Kidney capillary endothelial cell (primary cell): ENCODE measurements around the gene RNF144B.
"Not testable (repeated sequence)": the region's sequence is repeated elsewhere in the genome, so short reads cannot be mapped to it uniquely, and the experiment has no call there.

Source experiments
- DNase-seq: peaks from one replicate; pipeline ENCODE4 v3.0.0-alpha.2; 2018; ENCODE audit warnings: low spot score

Gene RNF144B

DNA sequence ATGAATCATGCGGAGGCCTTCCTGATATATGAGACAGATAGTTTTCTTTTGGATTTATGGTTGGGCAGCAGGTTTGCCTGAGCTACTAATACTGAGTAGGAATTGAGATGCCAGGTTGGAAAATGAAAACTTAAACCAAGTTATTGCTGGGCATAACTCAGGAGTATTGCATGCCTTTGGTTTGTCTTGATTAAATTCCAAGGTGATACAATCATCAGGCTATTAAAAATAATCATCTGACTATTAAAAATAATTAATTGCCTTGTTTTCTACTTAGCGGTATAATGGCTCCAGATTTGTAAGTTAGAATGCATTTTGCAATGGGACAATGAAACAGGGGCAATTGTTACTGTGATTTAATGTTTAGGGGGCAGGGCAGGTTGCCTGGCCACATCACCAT, 15.5 kb upstream of the RNF144B start:
- no peak for DNase-seq

DNA sequence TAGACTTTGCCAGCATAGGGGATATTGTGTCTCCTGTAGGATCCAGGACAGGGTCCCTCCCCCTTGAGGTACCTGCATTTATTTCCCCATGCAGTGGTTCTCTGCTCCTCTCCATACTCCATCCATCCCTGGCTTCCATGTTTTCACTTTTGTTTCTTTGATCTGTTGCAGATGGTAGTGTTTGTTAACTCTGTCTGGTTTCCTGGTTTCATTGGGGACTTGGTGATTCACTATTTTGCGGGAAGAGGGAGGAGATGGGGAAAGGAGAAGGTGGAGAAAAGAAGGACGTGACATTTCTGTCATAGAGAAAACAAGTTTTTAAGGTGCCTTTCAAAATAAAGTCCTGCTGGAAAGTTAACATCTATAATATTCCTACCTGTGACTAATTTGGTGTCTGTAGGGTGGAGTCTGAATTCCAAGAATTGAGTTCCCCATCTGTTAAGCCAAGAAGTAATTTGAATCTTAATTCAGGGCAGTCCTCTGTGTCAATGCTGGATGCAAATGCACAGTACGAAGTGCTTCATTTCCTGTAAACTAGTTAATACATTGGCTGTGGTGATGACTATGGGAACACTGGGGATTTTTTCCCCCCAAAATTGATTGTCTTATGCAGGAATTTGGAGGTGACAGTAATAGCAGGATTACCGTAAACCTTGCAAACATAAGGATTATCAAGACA, 6.9 kb upstream of the RNF144B start:
- DNase-seq: no peak

DNA sequence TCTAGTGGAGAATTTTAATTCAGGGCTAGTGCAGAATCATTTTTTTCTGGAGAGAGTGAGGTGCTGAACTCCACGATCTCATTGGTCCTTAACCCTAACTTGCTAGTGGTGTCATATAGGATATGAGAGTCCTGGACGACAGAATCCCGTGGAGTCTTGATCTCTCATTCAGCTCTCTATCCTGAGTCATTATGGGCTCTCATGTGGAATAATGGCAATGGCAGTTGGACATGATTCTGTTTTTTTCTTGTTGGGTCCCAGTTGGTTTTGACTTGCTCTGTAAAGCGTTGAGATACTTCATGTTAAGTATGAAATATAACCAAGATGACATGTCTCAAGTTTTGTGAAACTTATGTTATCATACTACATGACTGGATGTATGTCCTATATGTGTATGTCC, 6.3 kb upstream of the RNF144B start:
- DNase-seq: no peak

DNA sequence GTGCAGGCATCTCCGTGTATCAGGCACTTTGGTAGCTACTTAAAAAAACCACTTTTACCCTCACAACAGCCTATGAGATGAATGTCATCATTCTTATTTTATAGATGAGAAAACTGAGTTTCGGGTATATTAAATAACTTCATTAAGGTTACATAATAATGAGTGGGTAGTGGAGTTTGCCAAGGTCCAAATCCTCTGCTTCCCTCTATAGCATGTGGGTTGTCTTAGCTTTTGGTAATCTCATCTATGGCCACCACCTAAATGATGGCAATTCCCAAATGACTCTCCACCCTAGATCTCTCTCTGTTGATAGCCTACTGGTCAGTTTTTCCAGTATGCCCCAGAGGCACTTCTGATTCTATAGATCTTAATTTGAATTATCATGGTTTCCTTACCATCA, 3.7 kb upstream of the RNF144B start:
- no peak for DNase-seq

GRCh38 chr6:18384621-18385020, 2.5 kb upstream of the RNF144B start:
- DNase-seq: no peak

- DNase-seq: no peak
Observed at GRCh38 chr6:18386298-18386976, 713 bp upstream of the RNF144B start.

DNA sequence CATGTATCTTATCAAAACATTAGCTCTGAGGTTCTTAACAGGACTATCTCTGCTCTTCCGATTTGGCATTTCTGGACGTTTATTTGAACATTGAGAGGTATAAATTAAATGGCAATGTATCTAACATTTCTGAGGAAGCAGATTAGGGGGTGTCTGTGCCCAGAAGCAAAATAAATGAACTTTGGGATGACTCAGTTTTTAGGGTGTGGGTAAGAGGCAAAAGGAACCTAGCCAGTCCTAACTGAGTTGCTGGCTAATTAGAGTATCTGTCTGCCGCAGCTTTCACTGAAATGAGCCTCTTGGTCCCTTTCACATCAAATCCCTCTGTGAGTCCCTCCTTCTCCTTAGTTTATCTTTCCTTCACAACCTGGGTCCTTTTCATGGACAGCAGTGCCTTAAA, 1.1 kb downstream of the RNF144B start:
- DNase-seq: no peak

DNA sequence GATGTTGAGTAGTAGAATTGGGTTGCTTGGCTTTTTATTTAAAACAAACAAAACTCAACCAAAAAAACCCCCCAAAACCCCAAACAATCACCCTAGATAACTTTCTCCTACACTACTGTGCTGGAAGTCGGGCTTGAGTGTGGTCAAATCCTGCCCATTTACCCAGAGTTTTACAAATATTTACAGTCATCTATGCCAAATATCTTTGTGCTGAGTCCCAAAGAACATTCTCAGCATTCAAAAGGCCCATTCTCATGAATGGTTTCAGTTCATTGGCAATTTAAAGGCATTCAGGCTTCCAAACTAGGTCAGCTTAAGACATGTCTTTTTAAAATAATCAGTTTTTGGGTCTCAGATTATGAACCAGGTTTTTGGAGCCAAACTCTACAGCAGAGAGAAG, 1.8 kb downstream of the RNF144B start:
- DNase-seq: no peak

- DNase-seq: no peak
Observed at GRCh38 chr6:18389479-18389878, 2.3 kb downstream of the RNF144B start.

DNA sequence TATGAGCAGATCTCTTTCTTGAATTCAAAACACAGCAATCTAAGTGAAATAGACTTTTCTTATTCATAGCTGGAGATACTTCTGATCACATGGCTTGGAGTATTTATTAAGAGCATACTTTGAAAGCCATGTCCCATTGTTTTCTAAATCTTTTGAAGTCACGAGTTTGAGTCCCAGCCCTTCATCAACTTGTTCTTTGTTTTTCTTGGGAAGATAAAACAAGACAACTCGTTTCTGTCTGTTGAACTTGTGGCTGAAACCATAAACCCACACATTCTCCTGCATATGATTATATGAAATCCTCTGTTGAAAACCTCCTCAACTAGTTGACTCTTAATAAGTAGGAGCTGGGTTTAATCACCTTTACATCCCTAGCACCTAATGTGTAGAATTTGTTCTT, 3.3 kb downstream of the RNF144B start:
- DNase-seq: no peak

DNA sequence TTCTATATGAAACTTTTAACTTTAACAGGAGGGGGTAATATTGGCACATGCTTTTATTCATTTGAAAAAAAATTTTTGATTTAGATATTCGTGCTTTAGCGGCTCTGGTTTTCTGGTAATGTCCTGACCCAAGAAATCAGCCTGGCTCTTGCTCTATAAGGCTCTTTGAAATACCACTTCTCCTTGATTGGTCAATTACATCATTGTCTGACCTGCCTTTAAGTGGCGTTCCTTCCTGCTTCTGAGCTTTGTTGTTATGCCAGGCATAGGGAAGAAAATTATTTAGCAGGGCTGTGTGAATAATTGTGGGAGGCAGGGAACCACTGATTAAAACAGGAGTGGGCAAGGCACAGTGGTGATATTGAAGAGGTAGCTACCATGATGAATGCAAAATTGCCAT, 3.9 kb downstream of the RNF144B start:
- no peak for DNase-seq

DNA sequence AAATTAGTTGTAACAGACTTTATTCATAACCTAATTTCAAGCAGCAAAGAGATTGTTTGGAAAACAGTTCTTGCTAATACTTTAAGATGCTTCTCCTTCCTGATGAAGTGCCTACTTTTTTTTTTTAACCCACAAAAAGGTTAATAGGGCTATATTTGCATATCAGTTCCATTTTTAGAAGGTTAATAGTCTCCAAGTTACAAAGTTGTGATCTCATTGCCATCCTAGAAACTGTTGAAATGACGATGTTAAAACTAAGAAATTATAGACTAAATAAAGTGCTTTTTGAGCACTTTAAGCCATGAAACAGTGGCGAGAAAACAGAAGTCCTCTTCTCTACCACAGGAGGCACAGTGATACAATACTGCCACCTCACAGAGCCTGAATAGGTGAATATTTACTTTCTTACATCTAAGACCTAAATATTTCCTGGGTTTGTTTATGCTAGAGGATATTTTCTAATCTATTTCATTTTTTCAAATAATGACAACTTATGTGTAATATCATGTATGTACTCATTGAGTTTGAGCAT, 5.3 kb downstream of the RNF144B start:
- no peak for DNase-seq

- no peak for DNase-seq
Observed at GRCh38 chr6:18393698-18394097, 6.5 kb downstream of the RNF144B start.

DNA sequence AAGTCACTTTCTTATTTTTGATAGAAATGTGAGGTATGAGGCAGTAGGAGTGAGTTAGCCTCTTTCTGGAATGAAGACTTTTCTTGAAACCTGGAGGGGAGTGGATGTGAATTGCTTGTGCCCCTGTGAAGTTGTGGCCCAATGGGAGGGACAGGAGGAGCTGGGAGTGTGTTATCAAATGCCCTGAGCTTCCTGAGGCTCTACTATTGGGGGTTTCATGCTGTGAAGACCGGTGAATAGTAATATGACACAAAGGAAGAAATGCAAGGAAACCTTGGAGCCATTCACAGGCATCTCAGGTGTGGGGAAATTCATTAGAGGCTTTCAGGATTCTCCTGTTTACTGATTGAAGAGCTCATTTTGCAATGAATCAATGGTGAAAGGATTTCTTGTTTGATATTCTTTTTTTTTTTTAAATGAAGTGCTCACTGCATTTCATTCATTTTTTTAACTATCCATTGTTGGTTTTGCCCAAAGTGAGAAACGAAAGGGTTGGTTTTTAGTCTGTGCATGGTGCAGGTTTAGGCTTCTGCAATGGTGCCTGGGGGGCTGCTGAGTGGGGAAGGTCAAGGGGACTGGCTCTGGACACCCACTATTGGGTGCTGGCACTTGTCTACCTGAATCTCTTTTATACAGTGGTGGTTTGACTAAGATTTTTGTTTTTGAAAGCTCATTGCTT, 8.2 kb downstream of the RNF144B start:
- DNase-seq: no peak

DNA sequence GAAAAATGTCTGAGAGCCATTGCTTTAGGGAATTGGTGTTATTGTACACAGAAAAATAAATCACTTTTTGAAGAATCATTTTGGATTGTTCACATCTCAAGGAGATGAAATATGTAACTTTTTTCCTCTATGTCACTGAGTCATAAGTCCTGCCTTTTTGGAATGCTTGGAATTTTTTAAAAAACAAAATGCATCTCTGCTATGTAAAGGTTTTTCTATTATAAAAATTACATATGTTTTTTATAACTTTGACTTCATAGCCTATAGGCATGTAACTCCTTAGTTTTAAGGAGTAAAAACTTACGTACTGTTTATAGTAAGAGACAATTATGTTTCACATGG, 8.7 kb downstream of the RNF144B start:
- DNase-seq: no peak

GRCh38 chr6:18397701-18398100, 10.6 kb downstream of the RNF144B start:
- DNase-seq: no peak

DNA sequence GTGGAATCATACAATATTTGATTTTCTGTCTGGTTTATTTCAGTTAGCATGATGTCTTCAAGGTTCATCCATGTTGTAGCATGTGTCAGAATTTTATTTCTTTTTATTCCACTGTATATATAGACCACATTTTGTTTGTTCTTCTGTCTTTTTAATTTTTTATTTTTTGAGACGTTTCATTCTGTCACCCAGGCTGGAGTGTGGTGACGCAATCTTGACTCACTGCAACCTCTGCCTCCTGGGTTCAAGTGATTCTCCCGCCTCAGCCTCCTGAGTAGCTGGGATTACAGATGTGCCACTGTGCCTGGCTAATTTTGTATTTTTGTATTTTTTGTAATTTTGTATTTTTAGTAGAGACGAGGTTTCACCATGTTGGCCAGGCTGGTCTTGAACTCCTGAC, 11.1 kb downstream of the RNF144B start:
- not testable (repeated sequence) for DNase-seq

- peak; percentile 89 for DNase-seq
Observed at GRCh38 chr6:18400831-18401446, 13.8 kb downstream of the RNF144B start.

GRCh38 chr6:18404965-18405364, 17.8 kb downstream of the RNF144B start:
- DNase-seq: not testable (repeated sequence)

DNA sequence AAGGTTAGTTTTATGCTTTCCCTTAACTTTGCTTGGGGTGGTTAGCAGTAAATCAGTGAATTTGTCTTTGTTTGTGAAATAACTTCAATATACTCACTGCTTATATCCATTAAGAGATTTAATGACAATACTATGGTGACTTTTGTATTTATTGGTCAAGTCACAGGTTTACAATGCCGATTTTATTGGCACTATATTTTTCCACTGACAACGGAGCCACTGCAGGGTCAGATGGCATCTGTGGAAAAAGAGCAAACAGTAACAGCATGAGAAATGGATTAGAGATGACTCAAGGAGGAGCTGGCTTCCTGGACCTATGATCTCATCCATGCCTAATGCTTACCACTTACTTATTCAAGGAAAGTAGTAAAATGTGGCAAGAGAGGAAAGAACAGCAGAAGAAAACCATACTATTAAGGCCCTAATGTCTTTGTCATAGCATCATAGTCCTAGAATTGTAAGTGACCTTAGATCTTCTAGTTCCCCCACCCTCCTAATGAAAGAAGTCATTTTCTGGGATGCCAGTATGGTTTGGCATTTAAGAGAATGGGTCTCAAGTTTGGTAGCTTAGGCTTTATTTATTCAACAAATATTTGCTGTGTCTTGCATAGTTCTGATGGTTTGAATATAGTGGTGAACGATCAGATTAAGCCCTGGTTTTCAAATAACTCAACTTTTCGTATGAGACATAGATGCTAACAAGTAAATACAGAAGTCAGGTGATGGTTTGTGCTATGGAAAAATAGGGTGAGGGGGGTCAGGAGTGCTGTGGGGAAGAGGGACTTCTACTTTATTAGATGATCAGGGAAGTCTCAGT, 18.5 kb downstream of the RNF144B start:
- peak; percentile 87 for DNase-seq

DNA sequence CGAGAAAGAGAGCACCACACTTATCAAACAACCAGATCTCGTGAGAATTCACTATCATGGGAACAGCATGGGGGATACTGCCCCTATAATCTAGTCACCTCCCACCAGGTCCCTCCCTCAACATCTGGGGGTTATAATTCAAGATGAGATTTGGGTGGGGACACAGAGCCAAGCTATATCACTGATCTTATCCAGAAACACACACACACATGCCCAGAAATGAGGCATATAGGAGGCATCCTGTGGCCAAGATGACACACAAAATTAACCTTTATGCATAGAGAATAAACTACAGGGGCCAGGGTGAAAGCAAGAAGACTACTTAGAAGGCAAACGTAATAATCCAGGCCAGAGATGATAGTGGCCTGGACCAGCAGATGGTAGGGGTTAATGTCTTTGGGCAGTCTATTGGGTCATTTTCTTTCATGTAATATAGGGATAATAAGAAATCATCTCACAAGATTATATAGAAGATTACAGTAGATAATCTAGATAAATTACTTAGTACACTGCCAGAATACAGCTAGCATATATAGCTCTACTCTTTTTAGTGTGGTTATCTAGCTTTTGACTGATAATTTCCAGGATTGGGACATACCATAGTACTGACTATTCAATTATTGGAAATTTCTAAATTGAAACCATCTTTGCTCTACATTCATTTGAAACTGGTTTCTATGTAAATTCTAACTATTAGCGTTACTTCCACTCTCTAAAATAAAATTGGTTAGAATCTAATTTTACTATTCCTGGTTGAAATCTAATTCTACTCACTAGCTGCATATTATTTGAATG, 20.0 kb downstream of the RNF144B start:
- no peak for DNase-seq
